ENCODE results near the gene PCBP3. TPM values are rescaled to one million over a fixed set of nuclear protein-coding genes. Genes with fewer than 3 reads are reported as not detected.

PCBP3 gene
- total RNA-seq, 2 donors from 2014 or later, result 2.1 to 5.3 TPM

GRCh38 chr21:45938453-45938755, 294.9 kb downstream of the PCBP3 start:
- Histone ChIP-seq H3K4me3 (no peak overlapping the region), H3K9me3 (no peaks in the 10 kb centered on the region), H3K9ac (ENCODE audit: low read depth in 2 of 2, low read length in 2 of 2) (no peak overlapping the region), H3K27me3 (no peaks in the 10 kb centered on the region), H3K27ac (no peak overlapping the region), H3K4me1 (no peaks in the 10 kb centered on the region), H3K36me3 (no peaks in the 10 kb centered on the region)
- intact Hi-C loops (cut with DNase I), result no loop called here
- no peak for TF ChIP-seq CTCF (IDR thresholded peaks at IDR 0.05)
- DNase-seq, result no peak

GRCh38 chr21:45938811-45939520, 295.4 kb downstream of the PCBP3 start:
- intact Hi-C loops (cut with DNase I), result no loop called here

GRCh38 chr21:45939521-45940045, 296.1 kb downstream of the PCBP3 start:
- H3K9ac ChIP-seq (ENCODE audit: low read depth in 2 of 2, low read length in 2 of 2), result no peak overlapping the region
- no peak overlapping the region for H3K4me3 ChIP-seq
- no peaks in the 10 kb centered on the region for H3K9me3 ChIP-seq
- no peaks in the 10 kb centered on the region for H3K4me1 ChIP-seq
- H3K27me3 ChIP-seq, result no peaks in the 10 kb centered on the region
- no peak overlapping the region for H3K27ac ChIP-seq
- no peaks in the 10 kb centered on the region for H3K36me3 ChIP-seq
- intact Hi-C loops (cut with DNase I), result no loop called here
- no peak for DNase-seq
- TF ChIP-seq CTCF (IDR thresholded peaks at IDR 0.05), result no peak

More at GRCh38 chr21:45938811-45939520, 295.4 kb downstream of the PCBP3 start:
- no peaks in the 10 kb centered on the region for H3K36me3 ChIP-seq
- H3K9ac ChIP-seq (ENCODE audit: low read depth in 2 of 2, low read length in 2 of 2), result no peak overlapping the region
- no peak overlapping the region for H3K27ac ChIP-seq
- no peaks in the 10 kb centered on the region for H3K4me1 ChIP-seq
- no peak for DNase-seq
- no peak for TF ChIP-seq CTCF (IDR thresholded peaks at IDR 0.05)
- H3K4me3 ChIP-seq, result no peak overlapping the region
- no peaks in the 10 kb centered on the region for H3K9me3 ChIP-seq
- H3K27me3 ChIP-seq, result no peaks in the 10 kb centered on the region

DNA sequence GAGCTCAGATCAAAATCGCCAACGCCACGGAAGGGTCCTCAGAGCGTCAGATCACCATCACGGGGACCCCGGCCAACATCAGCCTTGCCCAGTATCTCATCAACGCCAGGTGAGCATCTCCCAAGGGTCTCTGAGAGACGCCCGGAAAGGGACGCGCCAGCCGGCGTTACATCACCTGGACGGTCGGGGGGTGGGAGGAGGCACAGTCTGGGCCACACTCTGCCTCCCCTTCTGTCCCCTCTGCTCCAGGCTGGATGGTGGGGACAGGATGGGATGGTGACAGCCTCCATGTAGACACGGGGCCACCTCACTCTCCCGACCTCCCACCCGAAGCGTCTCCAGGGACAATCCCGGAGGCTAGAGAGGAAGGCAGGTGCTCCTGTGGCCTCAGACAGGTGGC, 296.6 kb downstream of the PCBP3 start:
- no peak for TF ChIP-seq CTCF (IDR thresholded peaks at IDR 0.05)
- intact Hi-C loops (cut with DNase I), result no loop called here
- DNase-seq, result no peak
- Histone ChIP-seq H3K4me1 (no peaks in the 10 kb centered on the region), H3K27me3 (no peaks in the 10 kb centered on the region), H3K36me3 (no peaks in the 10 kb centered on the region), H3K27ac (no peak overlapping the region), H3K4me3 (no peak overlapping the region), H3K9me3 (no peaks in the 10 kb centered on the region), H3K9ac (ENCODE audit: low read depth in 2 of 2, low read length in 2 of 2) (no peak overlapping the region)

DNA sequence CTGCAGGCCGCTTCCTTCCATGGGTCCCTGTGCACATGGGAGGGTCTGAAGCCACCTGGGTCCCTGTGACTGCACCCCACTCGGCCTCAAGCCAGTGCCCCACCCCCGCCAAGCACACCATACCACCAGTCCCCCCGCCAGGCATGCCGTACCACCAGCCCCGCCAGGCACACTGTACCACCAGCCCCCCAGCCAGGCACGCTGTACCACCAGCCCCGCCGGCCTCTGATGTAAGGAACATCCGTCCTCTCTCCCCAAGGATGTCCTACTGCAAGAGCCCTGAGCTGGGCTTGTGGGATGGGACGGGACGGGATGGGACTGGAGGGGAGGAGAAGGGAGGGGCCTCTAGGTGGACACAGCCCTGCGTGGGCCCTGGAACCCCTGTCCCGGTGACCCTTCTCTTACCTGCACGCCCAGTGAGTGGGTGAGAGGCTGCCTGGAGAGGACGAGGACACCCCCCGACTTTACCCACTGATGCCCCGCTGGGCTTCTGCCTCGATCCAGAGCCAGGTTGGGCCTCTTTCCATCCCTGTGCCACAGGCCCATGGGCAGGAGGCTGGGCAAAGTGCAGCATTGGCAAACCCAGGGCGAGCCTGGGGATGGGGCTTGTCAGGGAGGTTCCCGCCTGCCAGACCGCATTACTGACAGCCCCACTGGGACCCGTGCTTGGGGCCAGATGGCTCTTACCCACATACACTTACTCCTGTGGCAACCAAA, 297.3 kb downstream of the PCBP3 start:
- Histone ChIP-seq H3K4me3 (no peak overlapping the region), H3K36me3 (no peaks in the 10 kb centered on the region), H3K9me3 (no peaks in the 10 kb centered on the region), H3K9ac (ENCODE audit: low read depth in 2 of 2, low read length in 2 of 2) (no peak overlapping the region), H3K4me1 (no peaks in the 10 kb centered on the region), H3K27me3 (no peaks in the 10 kb centered on the region), H3K27ac (no peak overlapping the region)
- TF ChIP-seq CTCF (IDR thresholded peaks at IDR 0.05), result no peak
- DNase-seq, result no peak
- intact Hi-C loops (cut with DNase I), result no loop called here
